ENCODE measurements around the gene UTP11.

UTP11 gene

GRCh38 chr1:38072858-38073257 is 60.3 kb downstream of the UTP11 start:
- H3K36me3 ChIP-seq (ENCODE audit: control insufficient read depth in 5 of 5, insufficient read depth in 5 of 5, low read length in 5 of 5) = no peaks in the 10 kb centered on the region
- no peak overlapping the region for H3K27ac ChIP-seq (ENCODE audit: low read depth, low read length)
- no peak overlapping the region for H3K4me3 ChIP-seq (ENCODE audit: low read depth in 1 of 5, low read length in 5 of 5)
- no peak overlapping the region for H3K9ac ChIP-seq (ENCODE audit: low read length in 5 of 5)
- H3K4me1 ChIP-seq (ENCODE audit: control insufficient read depth in 5 of 5, insufficient read depth in 5 of 5, low read length in 5 of 5) = no peaks in the 10 kb centered on the region
- H3K9me3 ChIP-seq (ENCODE audit: control insufficient read depth in 5 of 5, low read length in 5 of 5) = no peaks in the 10 kb centered on the region
- peaks cover 12 to 45% (median 37%) of the 10 kb centered on the region in 5 donors for H3K27me3 ChIP-seq (ENCODE audit: control insufficient read depth in 5 of 5, insufficient read depth in 4 of 5, low read length in 5 of 5)

- H3K27me3 ChIP-seq (ENCODE audit: control insufficient read depth in 5 of 5, insufficient read depth in 4 of 5, low read length in 5 of 5) = peaks cover 4 to 36% (median 31%) of the 10 kb centered on the region in 5 donors
- no peaks in the 10 kb centered on the region for H3K4me1 ChIP-seq (ENCODE audit: control insufficient read depth in 5 of 5, insufficient read depth in 5 of 5, low read length in 5 of 5)
- no peaks in the 10 kb centered on the region for H3K9me3 ChIP-seq (ENCODE audit: control insufficient read depth in 5 of 5, low read length in 5 of 5)
- H3K27ac ChIP-seq (ENCODE audit: low read depth, low read length) = no peak overlapping the region
- no peak overlapping the region for H3K9ac ChIP-seq (ENCODE audit: low read length in 5 of 5)
- H3K4me3 ChIP-seq (ENCODE audit: low read depth in 1 of 5, low read length in 5 of 5) = no peak overlapping the region
- H3K36me3 ChIP-seq (ENCODE audit: control insufficient read depth in 5 of 5, insufficient read depth in 5 of 5, low read length in 5 of 5) = no peaks in the 10 kb centered on the region
These were observed 61.2 kb downstream of the UTP11 start for GRCh38 chr1:38073534-38074301.

- Histone ChIP-seq H3K27me3 (ENCODE audit: control insufficient read depth in 5 of 5, insufficient read depth in 4 of 5, low read length in 5 of 5) (peaks cover 0 to 36% (median 26%) of the 10 kb centered on the region in 5 donors), H3K36me3 (ENCODE audit: control insufficient read depth in 5 of 5, insufficient read depth in 5 of 5, low read length in 5 of 5) (no peaks in the 10 kb centered on the region), H3K27ac (ENCODE audit: low read depth, low read length) (no peak overlapping the region), H3K4me1 (ENCODE audit: control insufficient read depth in 5 of 5, insufficient read depth in 5 of 5, low read length in 5 of 5) (no peaks in the 10 kb centered on the region), H3K9ac (ENCODE audit: low read length in 5 of 5) (no peak overlapping the region), H3K4me3 (ENCODE audit: low read depth in 1 of 5, low read length in 5 of 5) (no peak overlapping the region), H3K9me3 (ENCODE audit: control insufficient read depth in 5 of 5, low read length in 5 of 5) (no peaks in the 10 kb centered on the region)
These were observed 61.8 kb downstream of the UTP11 start for GRCh38 chr1:38074302-38074677.

All from subcutaneous abdominal adipose tissue (tissue), 5 donors.